Nucleus accumbens (tissue), 56 donors: ENCODE data around the gene CD300C.
"Not testable (repeated sequence)": the region's sequence is repeated elsewhere in the genome, so short reads cannot be mapped to it uniquely, and the experiment has no call there.

Experiments used
- DNase-seq, 56 donors: peaks; one replicate each; lab custom pipeline; 2025; lab: John Stamatoyannopoulos, UW

Gene CD300C

GRCh38 chr17:74565126-74565525 lies 19.2 kb upstream of the CD300C start:
- no peak for DNase-seq

- DNase-seq, result no peak
Observed at GRCh38 chr17:74563358-74563757, 17.4 kb upstream of the CD300C start.

GRCh38 chr17:74561586-74561985 lies 15.7 kb upstream of the CD300C start:
- no peak for DNase-seq

GRCh38 chr17:74558882-74559519 lies 13.1 kb upstream of the CD300C start:
- DNase-seq, result no peak

- not testable (repeated sequence) for DNase-seq
Observed at GRCh38 chr17:74558402-74558801, 12.5 kb upstream of the CD300C start.

GRCh38 chr17:74555427-74555940 lies 9.6 kb upstream of the CD300C start:
- DNase-seq, result no peak

GRCh38 chr17:74554909-74555308 lies 9.0 kb upstream of the CD300C start:
- DNase-seq, result no peak

- no peak for DNase-seq
Observed at GRCh38 chr17:74552037-74552436, 6.1 kb upstream of the CD300C start.

- DNase-seq, result no peak
Observed at GRCh38 chr17:74550602-74551001, 4.7 kb upstream of the CD300C start.

- no peak for DNase-seq
Observed at GRCh38 chr17:74549343-74549742, 3.4 kb upstream of the CD300C start.

- no peak for DNase-seq
Observed at GRCh38 chr17:74547736-74548135, 1.8 kb upstream of the CD300C start.

GRCh38 chr17:74547264-74547663 lies 1.3 kb upstream of the CD300C start:
- DNase-seq, result no peak

GRCh38 chr17:74546586-74546985 lies 671 bp upstream of the CD300C start:
- DNase-seq, result no peak

- DNase-seq, result no peak
Observed at GRCh38 chr17:74544991-74545842, 698 bp downstream of the CD300C start.

GRCh38 chr17:74543891-74544760 lies 1.8 kb downstream of the CD300C start:
- no peak for DNase-seq

- DNase-seq, result no peak
Observed at GRCh38 chr17:74543406-74543805, 2.5 kb downstream of the CD300C start.

- DNase-seq, result no peak
Observed at GRCh38 chr17:74542727-74543383, 3.1 kb downstream of the CD300C start.

- DNase-seq, result no peak
Observed at GRCh38 chr17:74542166-74542565, 3.7 kb downstream of the CD300C start.

- no peak for DNase-seq
Observed at GRCh38 chr17:74541176-74542111, 4.5 kb downstream of the CD300C start.
